Activated naive CD4-positive, alpha-beta T cell treated with anti-CD3 and anti-CD28 coated beads, Interleukin-2, amount 50 U/mL, for 16 hours (primary cell): ENCODE results near the gene FBLN2.

Experiments used
- DNase-seq: peaks from one replicate; pipeline ENCODE4 v3.0.0-alpha.2; 2020

Gene FBLN2

GRCh38 chr3:13653631-13654279, 104.8 kb downstream of the FBLN2 start:
- DNase-seq, result no peak

- peak; percentile 20 for DNase-seq
These were observed 105.6 kb downstream of the FBLN2 start for GRCh38 chr3:13654330-13655060.

GRCh38 chr3:13655061-13655913, 106.4 kb downstream of the FBLN2 start:
- peak; percentile 46 for DNase-seq

GRCh38 chr3:13656584-13657301, 107.8 kb downstream of the FBLN2 start:
- DNase-seq, result no peak

- DNase-seq, result peak; percentile 71
These were observed 108.9 kb downstream of the FBLN2 start for GRCh38 chr3:13657660-13658435.

- DNase-seq, result no peak
These were observed 109.8 kb downstream of the FBLN2 start for GRCh38 chr3:13658681-13659080.

GRCh38 chr3:13659221-13659969, 110.5 kb downstream of the FBLN2 start:
- DNase-seq, result no peak

- no peak for DNase-seq
These were observed 111.3 kb downstream of the FBLN2 start for GRCh38 chr3:13660042-13660874.

GRCh38 chr3:13661121-13661520, 112.2 kb downstream of the FBLN2 start:
- no peak for DNase-seq

- DNase-seq, result no peak
These were observed 113.4 kb downstream of the FBLN2 start for GRCh38 chr3:13662238-13662847.

GRCh38 chr3:13663781-13664535, 115.0 kb downstream of the FBLN2 start:
- no peak for DNase-seq

- DNase-seq, result no peak
These were observed 116.8 kb downstream of the FBLN2 start for GRCh38 chr3:13665582-13666226.

GRCh38 chr3:13666227-13666619, 117.3 kb downstream of the FBLN2 start:
- no peak for DNase-seq

GRCh38 chr3:13666781-13667709, 118.1 kb downstream of the FBLN2 start:
- no peak for DNase-seq

- no peak for DNase-seq
These were observed 119.2 kb downstream of the FBLN2 start for GRCh38 chr3:13668136-13668535.

GRCh38 chr3:13669457-13669856, 120.5 kb downstream of the FBLN2 start:
- DNase-seq, result no peak

GRCh38 chr3:13670292-13670691, 121.4 kb downstream of the FBLN2 start:
- DNase-seq, result no peak
